ENCODE results near the gene RGPD8. TPM values are rescaled to one million over a fixed set of nuclear protein-coding genes. Genes with fewer than 3 reads are reported as not detected.

Gene RGPD8
- total and polyA plus RNA-seq, 2 of the 8 experiments (the other 6 are each of a cell fraction or from before 2014, with no cell fraction given): 0.51 to 8.2 TPM

- TF ChIP-seq ATF3 (IDR thresholded peaks at IDR 0.05; ENCODE audit: insufficient read depth, low read depth, low read length): no peak
- TF ChIP-seq CHD1 (IDR thresholded peaks at IDR 0.05; ENCODE audit: low read depth, low read length): no peak
- no peak for TF ChIP-seq NANOG (IDR thresholded peaks at IDR 0.05; ENCODE audit: insufficient read depth, low read depth, low read length, poor library complexity, severe bottlenecking)
- TF ChIP-seq POLR2AphosphoS5 (IDR thresholded peaks at IDR 0.05; ENCODE audit: low read depth, low read length): no peak
Measured at GRCh38 chr2:112463256-112463655, 29.8 kb upstream of the RGPD8 start (continued).

Measured in H1 (cell line).